Large intestine (tissue), 3 donors: ENCODE results near the gene CYP3A7. TPM values are rescaled to one million over a fixed set of nuclear protein-coding genes. Genes with fewer than 3 reads are reported as not detected.
"Not testable (repeated sequence)": the region's sequence is repeated elsewhere in the genome, so short reads cannot be mapped to it uniquely, and the experiment has no call there.

ENCODE experiments used
- DNase-seq, 2 donors: peaks; one replicate each; pipeline versions ENCODE4 v3.0.0 to v3.0.0-alpha.2; 2013
- H3K27ac ChIP-seq: one replicate; pipeline ENCODE4 v1.5.1; 2013; ENCODE audit warnings: low read length
- H3K27me3 ChIP-seq: 2 replicates; pipeline ENCODE4 v1.6.1; 2013; ENCODE audit warnings: low read length; ENCODE audit not compliant: control insufficient read depth, insufficient read depth
- H3K36me3 ChIP-seq: 2 replicates; pipeline ENCODE4 v1.6.1; 2013; ENCODE audit warnings: low read length; ENCODE audit not compliant: control insufficient read depth, insufficient read depth
- H3K4me1 ChIP-seq: one replicate; pipeline ENCODE4 v1.6.1; 2013; ENCODE audit warnings: low read length; ENCODE audit not compliant: control insufficient read depth, insufficient read depth
- H3K4me3 ChIP-seq: one replicate; pipeline ENCODE4 v1.5.1; 2013; ENCODE audit warnings: low read length
- H3K9me3 ChIP-seq: one replicate; pipeline ENCODE4 v1.6.1; 2013; ENCODE audit warnings: mild to moderate bottlenecking, low read depth, low read length, moderate library complexity; ENCODE audit not compliant: control insufficient read depth
- WGBS: methylation state at CpG from one replicate; pipeline ENCODE4 v1.1.5; 2013; ENCODE audit warnings: low lambda C conversion rate; ENCODE audit not compliant: insufficient coverage; 5-methylcytosine and 5-hydroxymethylcytosine counted together
- polyA plus RNA-seq: library from polyadenylated mRNA; unstranded; fragments of 120-200 nt; gene quantifications from one replicate; pipeline ENCODE4 v1.2.1, GENCODE V29; 2013

The CYP3A7 gene
- polyA plus RNA-seq, 1 donor, result 1.8 TPM

- H3K9me3 ChIP-seq, result no peaks in the 10 kb centered on the region
- no CpG with 5 or more reads among the region's 4 CpGs for WGBS
- H3K4me3 ChIP-seq, result no peak overlapping the region
- H3K27ac ChIP-seq, result no peak overlapping the region
- DNase-seq, result no peak
- no peaks in the 10 kb centered on the region for H3K4me1 ChIP-seq
- no peaks in the 10 kb centered on the region for H3K27me3 ChIP-seq
- H3K36me3 ChIP-seq, result no peaks in the 10 kb centered on the region
Measured at GRCh38 chr7:99742737-99743394, 7.9 kb upstream of the CYP3A7 start.

- Histone ChIP-seq H3K36me3 (no peaks in the 10 kb centered on the region), H3K9me3 (no peaks in the 10 kb centered on the region), H3K27ac (no peak overlapping the region), H3K27me3 (no peaks in the 10 kb centered on the region), H3K4me1 (no peaks in the 10 kb centered on the region), H3K4me3 (no peak overlapping the region)
- no CpG with 5 or more reads among the region's 2 CpGs for WGBS
- DNase-seq, result no peak
Measured at GRCh38 chr7:99741441-99741795, 6.4 kb upstream of the CYP3A7 start.

- no peaks in the 10 kb centered on the region for H3K27me3 ChIP-seq
- no peaks in the 10 kb centered on the region for H3K36me3 ChIP-seq
- no peak for DNase-seq
- H3K4me3 ChIP-seq, result no peak overlapping the region
- H3K27ac ChIP-seq, result no peak overlapping the region
- no peaks in the 10 kb centered on the region for H3K9me3 ChIP-seq
- H3K4me1 ChIP-seq, result no peaks in the 10 kb centered on the region
- WGBS, result 80% methylated on average over 1 of the region's 5 CpGs
Measured at GRCh38 chr7:99740573-99741440, 5.8 kb upstream of the CYP3A7 start.

- Histone ChIP-seq H3K9me3 (no peaks in the 10 kb centered on the region), H3K4me3 (no peak overlapping the region), H3K27me3 (no peaks in the 10 kb centered on the region), H3K36me3 (no peaks in the 10 kb centered on the region), H3K4me1 (no peaks in the 10 kb centered on the region), H3K27ac (no peak overlapping the region)
- DNase-seq, result no peak
- no CpG with 5 or more reads among the region's 2 CpGs for WGBS
Measured at GRCh38 chr7:99739699-99740572, 4.9 kb upstream of the CYP3A7 start.

- Histone ChIP-seq H3K4me1 (no peaks in the 10 kb centered on the region), H3K27me3 (no peaks in the 10 kb centered on the region), H3K36me3 (no peaks in the 10 kb centered on the region), H3K27ac (no peak overlapping the region), H3K4me3 (no peak overlapping the region), H3K9me3 (no peaks in the 10 kb centered on the region)
- no peak for DNase-seq
- 83% methylated on average over 1 of the region's 1 CpG for WGBS
Measured at GRCh38 chr7:99737726-99738125, 2.7 kb upstream of the CYP3A7 start.

GRCh38 chr7:99736667-99737066 lies 1.7 kb upstream of the CYP3A7 start:
- H3K36me3 ChIP-seq, H3K4me3 ChIP-seq, H3K4me1 ChIP-seq, H3K27ac ChIP-seq, H3K27me3 ChIP-seq, DNase-seq, H3K9me3 ChIP-seq: not testable (repeated sequence)
- no CpG with 5 or more reads among the region's 4 CpGs for WGBS

GRCh38 chr7:99733448-99733847 lies 1.5 kb downstream of the CYP3A7 start:
- H3K27me3 ChIP-seq, result no peaks in the 10 kb centered on the region
- no peaks in the 10 kb centered on the region for H3K9me3 ChIP-seq
- no peaks in the 10 kb centered on the region for H3K36me3 ChIP-seq
- H3K4me1 ChIP-seq, result peaks cover 23% of the 10 kb centered on the region
- no peak for DNase-seq
- no peak overlapping the region for H3K27ac ChIP-seq
- H3K4me3 ChIP-seq, result no peak overlapping the region
- WGBS, result no CpG with 5 or more reads among the region's 2 CpGs

- Histone ChIP-seq H3K27me3 (no peaks in the 10 kb centered on the region), H3K27ac (no peak overlapping the region), H3K4me1 (peaks cover 28% of the 10 kb centered on the region), H3K9me3 (no peaks in the 10 kb centered on the region), H3K4me3 (no peak overlapping the region), H3K36me3 (no peaks in the 10 kb centered on the region)
- WGBS, result 90% methylated on average over 2 of the region's 3 CpGs
- no peak for DNase-seq
Measured at GRCh38 chr7:99733003-99733402, 2.0 kb downstream of the CYP3A7 start.

GRCh38 chr7:99731638-99732374 lies 3.2 kb downstream of the CYP3A7 start:
- Histone ChIP-seq H3K4me3 (no peak overlapping the region), H3K36me3 (no peaks in the 10 kb centered on the region), H3K9me3 (no peaks in the 10 kb centered on the region), H3K4me1 (peaks cover 30% of the 10 kb centered on the region), H3K27ac (no peak overlapping the region), H3K27me3 (no peaks in the 10 kb centered on the region)
- DNase-seq, result no peak
- no CpG with 5 or more reads among the region's 4 CpGs for WGBS

GRCh38 chr7:99730992-99731391 lies 4.0 kb downstream of the CYP3A7 start:
- Histone ChIP-seq H3K36me3 (no peaks in the 10 kb centered on the region), H3K27ac (peak overlapping the region; percentile 93), H3K27me3 (no peaks in the 10 kb centered on the region), H3K4me3 (no peak overlapping the region), H3K9me3 (no peaks in the 10 kb centered on the region), H3K4me1 (peaks cover 30% of the 10 kb centered on the region)
- WGBS, result no CpG with 5 or more reads among the region's 3 CpGs
- DNase-seq, result peak in 1 of 2 donors; percentile 12
